Vagina (tissue), 2 donors: Measurements from ENCODE around the gene GABBR1.

Source experiments
- CTCF ChIP-seq, 3 experiments: fragments of 450-650 bp in 2 of 3; fragments of 200-600 bp in 1 of 3; sonication (generic) in 1 of 3; IDR thresholded peaks; one replicate each; pipeline ENCODE4 v1.5.1; 2017 to 2019; ENCODE audit warnings: antibody characterized with exemption in 3 of 3, mild to moderate bottlenecking in 2 of 3, moderate library complexity in 2 of 3
- POLR2AphosphoS5 ChIP-seq, 2 donors: sonication (generic); formaldehyde crosslinking; IDR thresholded peaks; one replicate each; pipeline ENCODE4 v1.9.0; 2017; ENCODE audit warnings: antibody characterized with exemption in 2 of 2, mild to moderate bottlenecking in 2 of 2, low read depth in 1 of 2; ENCODE audit not compliant: insufficient read depth in 1 of 2

- TF ChIP-seq POLR2AphosphoS5 (IDR thresholded peaks at IDR 0.05; ENCODE audit: insufficient read depth in 1 of 2, low read depth in 1 of 2): no peak
- no peak for TF ChIP-seq CTCF (IDR thresholded peaks at IDR 0.05)
These were observed 41.0 kb upstream of the GABBR1 start for GRCh38 chr6:29674008-29674407.
